HG03439 (cell line): ENCODE measurements around the gene KDM5A.

Experiments
- ATAC-seq: cut with Tn5 transposase; IDR thresholded peaks from one replicate; pipeline ENCODE4 v1.9.1; 2021; ENCODE audit warnings: mild to moderate bottlenecking, moderate library complexity; ENCODE audit not compliant: unreplicated experiment

The KDM5A gene

GRCh38 chr12:275812-276211 is 113.3 kb downstream of the KDM5A start:
- no peak for ATAC-seq

- no peak for ATAC-seq
Measured at GRCh38 chr12:273382-273781, 115.7 kb downstream of the KDM5A start.

GRCh38 chr12:272942-273341 is 116.2 kb downstream of the KDM5A start:
- ATAC-seq = no peak

- ATAC-seq = no peak
Measured at GRCh38 chr12:271161-271560, 118.0 kb downstream of the KDM5A start.

- ATAC-seq = no peak
Measured at GRCh38 chr12:269191-269590, 119.9 kb downstream of the KDM5A start.

- no peak for ATAC-seq
Measured at GRCh38 chr12:268483-268840, 120.7 kb downstream of the KDM5A start.

GRCh38 chr12:267581-268482 is 121.3 kb downstream of the KDM5A start:
- ATAC-seq = no peak

GRCh38 chr12:265096-265495 is 124.0 kb downstream of the KDM5A start:
- ATAC-seq = no peak

- no peak for ATAC-seq
Measured at GRCh38 chr12:264269-264668, 124.9 kb downstream of the KDM5A start.

GRCh38 chr12:263574-263973 is 125.5 kb downstream of the KDM5A start:
- ATAC-seq = no peak

- no peak for ATAC-seq
Measured at GRCh38 chr12:262817-263216, 126.3 kb downstream of the KDM5A start, which contains the start of gene SLC6A13. SLC6A13 (minus strand) TSS chr12:262836; CDS start chr12:260052, 2,784 bp downstream.

GRCh38 chr12:262113-262512 is 127.0 kb downstream of the KDM5A start:
- no peak for ATAC-seq

- no peak for ATAC-seq
Measured at GRCh38 chr12:257521-258321, 131.4 kb downstream of the KDM5A start.

GRCh38 chr12:256958-257357 is 132.2 kb downstream of the KDM5A start:
- ATAC-seq = no peak

GRCh38 chr12:256225-256624 is 132.9 kb downstream of the KDM5A start:
- ATAC-seq = no peak

GRCh38 chr12:254912-255311 is 134.2 kb downstream of the KDM5A start:
- no peak for ATAC-seq

- no peak for ATAC-seq
Measured at GRCh38 chr12:254039-254438, 135.1 kb downstream of the KDM5A start.

- no peak for ATAC-seq
Measured at GRCh38 chr12:253116-253831, 135.8 kb downstream of the KDM5A start.

GRCh38 chr12:252636-253035 is 136.5 kb downstream of the KDM5A start:
- no peak for ATAC-seq

GRCh38 chr12:247271-247670 is 141.8 kb downstream of the KDM5A start:
- no peak for ATAC-seq

- ATAC-seq = no peak
Measured at GRCh38 chr12:243381-243780, 145.7 kb downstream of the KDM5A start.
